NCI-H2196 treated with DMSO at 0.1 percent for 48 hours (cell line): Measurements from ENCODE around the gene ZNF324B.
"Not testable (repeated sequence)": the region's sequence is repeated elsewhere in the genome, so short reads cannot be mapped to it uniquely, and the experiment has no call there.

Experiments
- DNase-seq: peaks from one replicate; lab custom pipeline; 2025; ENCODE audit not compliant: unreplicated experiment; lab: John Stamatoyannopoulos, UW

ZNF324B gene

GRCh38 chr19:58451358-58452101, at the start of gene ZNF324B:
ZNF324B (plus strand) TSS chr19:58451622; CDS start chr19:58453702, 2,080 bp downstream.
- DNase-seq = peak; percentile 94

GRCh38 chr19:58401840-58402421, 49.5 kb upstream of the ZNF324B start:
- no peak for DNase-seq

DNA sequence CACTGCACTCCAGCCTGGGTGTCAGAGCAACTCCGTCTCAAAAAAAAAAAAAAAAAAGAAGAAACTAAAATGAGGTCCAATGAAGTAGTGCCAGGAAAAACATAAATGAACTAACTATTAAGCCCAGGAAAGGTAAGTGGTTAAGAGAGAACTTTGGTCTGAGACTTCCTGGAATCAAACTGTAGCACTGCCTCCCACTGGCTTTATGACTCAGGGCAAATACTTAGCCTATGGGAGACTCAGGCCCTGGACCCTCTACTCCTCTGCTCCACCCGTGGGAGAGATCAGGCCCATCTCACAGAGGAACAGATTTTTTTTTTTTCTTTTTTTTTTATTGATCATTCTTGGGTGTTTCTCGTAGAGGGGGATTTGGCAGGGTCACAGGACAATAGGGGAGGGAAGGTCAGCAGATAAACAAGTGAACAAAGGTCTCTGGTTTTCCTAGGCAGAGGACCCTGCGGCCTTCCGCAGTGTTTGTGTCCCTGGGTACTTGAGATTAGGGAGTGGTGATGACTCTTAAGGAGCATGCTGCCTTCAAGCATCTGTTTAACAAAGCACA, 47.4 kb upstream of the ZNF324B start:
- DNase-seq = not testable (repeated sequence)

DNA sequence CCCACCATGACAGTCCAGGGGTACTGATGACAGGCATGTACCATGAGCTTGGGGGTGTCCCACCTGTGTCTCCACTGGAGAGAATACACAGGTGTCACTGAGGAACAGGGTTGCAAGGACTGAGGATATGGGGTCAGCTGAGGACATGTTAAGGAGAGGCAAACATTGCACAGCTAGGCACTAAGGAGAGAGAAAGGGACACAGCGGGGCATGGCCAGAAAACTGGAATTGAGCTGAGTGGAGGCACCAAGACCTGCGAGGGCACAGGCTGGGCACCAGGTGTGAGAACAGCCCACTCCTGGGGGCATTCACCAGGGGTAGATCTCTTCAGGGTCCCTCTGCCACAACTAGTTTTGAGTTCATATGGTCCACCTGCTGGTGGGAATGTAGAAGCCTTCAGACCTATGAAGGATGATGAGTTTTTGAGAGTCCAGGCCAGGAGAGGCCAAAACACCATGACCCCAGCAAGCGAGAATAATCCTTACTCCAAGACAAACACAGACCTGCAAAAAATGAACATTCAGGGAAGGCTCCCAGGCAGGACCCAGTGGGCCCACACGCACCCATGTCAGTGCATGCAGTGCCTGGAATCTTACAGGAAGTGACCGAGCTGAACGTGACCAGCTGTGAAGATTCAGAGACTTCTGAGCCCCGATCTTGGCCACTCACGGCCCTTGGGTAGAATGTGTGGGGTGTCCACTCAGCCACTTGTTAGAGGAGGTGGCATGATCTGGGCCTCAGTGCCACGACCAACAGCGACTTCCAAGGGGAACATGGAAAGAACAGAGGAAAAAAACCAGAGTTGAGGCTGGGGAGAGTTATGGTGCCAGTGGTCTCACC, 44.4 kb upstream of the ZNF324B start:
- DNase-seq = no peak

DNA sequence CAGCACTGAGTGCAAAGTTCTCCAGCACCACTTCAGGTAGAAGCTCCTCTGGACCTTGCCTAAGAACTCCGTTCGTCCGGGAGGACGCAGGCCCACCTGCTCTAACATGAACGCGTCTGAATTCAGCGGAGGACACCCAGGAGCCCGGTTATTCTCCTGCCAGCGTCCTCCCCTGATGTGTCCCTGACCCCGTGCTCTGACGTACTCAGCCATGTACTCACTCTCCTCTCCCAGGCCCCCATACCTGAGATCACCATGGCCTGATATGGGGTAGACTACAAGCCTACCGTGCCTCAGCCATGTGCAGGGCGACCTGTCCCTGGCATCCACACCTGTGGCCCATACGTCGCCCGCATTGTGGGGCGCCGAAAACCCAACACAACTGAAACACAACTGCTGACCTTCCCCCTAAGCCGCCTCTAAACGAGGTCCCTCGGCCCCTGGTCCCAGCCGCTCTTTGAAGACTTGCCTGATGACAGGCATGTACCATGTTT, 43.7 kb upstream of the ZNF324B start:
- no peak for DNase-seq

DNA sequence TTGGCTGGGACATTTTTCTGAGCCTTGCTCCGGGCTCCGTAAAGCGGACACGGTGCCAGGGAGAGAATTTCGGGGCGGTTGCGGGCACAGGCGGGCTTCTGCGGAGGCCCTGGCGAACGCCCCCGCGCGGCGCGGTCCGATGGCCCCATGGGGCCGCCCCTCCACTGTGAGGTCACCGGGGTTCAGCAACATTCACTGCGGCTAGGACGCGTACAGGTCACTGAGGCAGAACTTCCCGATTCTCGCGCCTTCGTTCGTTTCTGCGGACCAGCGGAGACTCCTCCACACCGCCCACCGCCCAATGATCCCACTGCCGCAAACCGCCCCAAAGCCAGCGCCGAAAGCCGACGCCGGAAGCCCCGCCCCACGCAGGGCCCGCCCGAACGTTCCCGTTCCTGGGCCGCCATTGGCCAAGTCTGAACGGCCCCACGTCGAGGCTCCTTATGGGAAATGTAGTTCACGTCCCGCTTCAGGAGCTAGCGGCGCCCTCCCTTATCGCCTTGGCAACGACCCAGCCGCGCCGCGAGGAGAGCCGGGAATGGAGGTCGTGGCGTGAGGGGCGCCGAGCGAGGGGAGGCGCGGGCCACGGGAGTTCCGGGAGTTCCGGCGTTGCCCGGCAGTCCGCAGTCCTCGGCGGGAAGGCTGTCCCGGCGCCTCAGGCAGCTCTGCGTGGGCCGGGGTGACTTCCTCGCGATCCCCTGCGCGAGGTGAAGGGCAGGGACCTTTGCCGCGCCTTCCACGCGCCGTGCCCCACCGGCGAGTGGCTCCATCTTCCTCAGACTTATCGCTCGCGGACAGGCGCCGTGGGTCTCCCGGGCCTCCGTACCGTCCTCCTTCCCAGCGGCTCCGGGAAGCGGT, 43.0 kb upstream of the ZNF324B start, which contains the start of gene ZNF584:
Gene ZNF584 (plus strand): TSS at position 498 of the 858 bp plus-strand sequence. CDS start 499 bp downstream, outside the sequence.
- peak; percentile 89 for DNase-seq

GRCh38 chr19:58409010-58409790, 42.2 kb upstream of the ZNF324B start:
- no peak for DNase-seq

DNA sequence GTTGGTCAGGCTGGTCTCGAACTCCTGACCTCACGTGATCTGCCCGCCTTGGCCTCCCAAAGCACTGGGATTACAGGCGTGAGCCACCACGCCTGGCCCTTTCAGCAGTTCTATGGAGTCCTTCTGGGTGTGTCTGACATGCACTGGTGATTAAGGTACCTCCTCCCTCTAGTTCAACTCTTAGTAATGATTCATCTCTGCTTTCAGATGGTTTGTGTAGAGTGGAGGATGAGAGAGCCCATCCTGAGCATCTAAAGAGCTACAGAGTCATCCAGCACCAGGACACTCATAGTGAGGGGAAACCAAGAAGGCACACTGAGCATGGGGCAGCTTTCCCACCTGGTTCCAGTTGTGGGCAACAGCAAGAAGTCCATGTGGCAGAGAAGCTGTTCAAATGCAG, 34.8 kb upstream of the ZNF324B start:
- DNase-seq = no peak

DNA sequence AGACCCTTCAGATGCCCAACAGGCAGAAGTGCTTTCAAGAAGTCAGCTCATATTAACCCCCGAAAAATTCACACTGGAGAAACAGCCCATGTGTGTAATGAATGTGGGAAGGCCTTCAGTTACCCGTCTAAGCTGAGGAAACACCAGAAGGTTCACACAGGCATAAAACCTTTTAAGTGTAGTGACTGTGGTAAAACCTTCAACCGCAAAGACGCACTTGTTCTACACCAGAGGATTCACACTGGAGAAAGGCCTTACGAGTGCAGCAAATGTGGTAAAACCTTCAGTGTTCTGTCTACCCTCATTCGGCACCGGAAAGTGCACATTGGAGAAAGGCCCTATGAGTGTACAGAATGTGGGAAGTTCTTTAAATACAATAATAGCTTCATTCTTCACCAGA, 34.4 kb upstream of the ZNF324B start:
- no peak for DNase-seq

DNA sequence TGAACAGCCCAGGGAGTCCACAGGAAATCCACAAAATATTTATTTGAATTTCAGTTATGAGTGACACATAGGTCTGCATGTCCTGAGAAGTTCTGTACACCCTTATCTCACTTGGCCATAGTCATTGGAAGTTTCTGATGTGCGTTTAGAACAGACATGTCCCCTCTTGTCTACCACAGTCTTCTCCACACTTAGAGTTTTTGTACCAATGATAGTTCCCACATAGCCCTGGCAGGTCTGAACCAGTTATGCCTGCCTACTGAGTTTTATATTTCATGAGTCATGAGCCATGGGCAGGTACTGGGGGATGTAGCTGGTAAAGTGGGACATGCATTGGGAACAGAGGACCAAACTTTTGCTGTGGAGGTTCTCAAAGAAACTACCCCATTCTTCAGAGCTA, 22.8 kb upstream of the ZNF324B start:
- no peak for DNase-seq

GRCh38 chr19:58429745-58430144, 21.7 kb upstream of the ZNF324B start:
- DNase-seq = no peak

GRCh38 chr19:58434217-58434616, 17.2 kb upstream of the ZNF324B start:
- DNase-seq = no peak

GRCh38 chr19:58439576-58440554, 11.6 kb upstream of the ZNF324B start, which contains the start of gene ZNF132:
ZNF132 (minus strand) TSS chr19:58440153; CDS start chr19:58439821, 332 bp downstream.
- peak; percentile 74 for DNase-seq

DNA sequence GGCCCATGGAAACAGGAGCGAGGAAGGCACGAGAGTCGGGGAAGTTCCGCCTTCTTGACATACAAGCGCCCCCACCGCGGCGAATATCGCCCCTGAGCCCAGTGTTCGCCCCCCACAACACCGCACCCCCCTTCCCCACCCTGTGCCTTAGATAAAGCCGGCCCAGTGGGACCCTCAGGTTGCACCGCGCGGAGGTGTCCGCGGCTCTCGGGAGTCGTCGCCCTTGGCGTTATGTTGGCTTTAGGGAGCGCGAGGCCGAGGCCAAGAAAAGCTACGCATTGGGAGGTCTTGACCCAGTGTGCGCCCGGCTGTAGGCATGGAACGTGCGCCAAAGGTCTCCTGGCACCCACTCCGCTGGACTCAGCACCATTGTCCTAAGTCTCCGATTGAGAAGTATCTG, 10.9 kb upstream of the ZNF324B start:
- no peak for DNase-seq

GRCh38 chr19:58442986-58443385, 8.4 kb upstream of the ZNF324B start:
- DNase-seq = not testable (repeated sequence)

DNA sequence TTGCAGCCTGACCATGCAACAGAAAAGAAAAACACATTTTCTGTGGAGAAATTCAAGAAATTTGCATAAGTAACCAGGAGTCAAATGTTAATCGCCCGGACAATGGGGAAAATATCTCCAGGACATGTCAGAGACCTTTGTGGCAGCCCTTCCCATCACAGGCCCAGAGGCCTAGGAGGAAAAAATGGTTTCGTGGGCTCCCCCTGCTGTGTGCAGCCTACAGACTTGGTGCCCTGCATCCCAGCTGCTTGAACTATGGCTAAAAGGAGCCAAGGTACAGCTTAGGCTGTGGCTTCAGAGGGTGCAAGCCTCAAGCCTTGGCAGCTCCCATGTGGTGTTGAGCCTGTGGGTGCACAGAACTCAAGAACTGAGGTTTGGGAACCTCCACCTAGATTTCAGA, 2.6 kb upstream of the ZNF324B start:
- DNase-seq = not testable (repeated sequence)

DNA sequence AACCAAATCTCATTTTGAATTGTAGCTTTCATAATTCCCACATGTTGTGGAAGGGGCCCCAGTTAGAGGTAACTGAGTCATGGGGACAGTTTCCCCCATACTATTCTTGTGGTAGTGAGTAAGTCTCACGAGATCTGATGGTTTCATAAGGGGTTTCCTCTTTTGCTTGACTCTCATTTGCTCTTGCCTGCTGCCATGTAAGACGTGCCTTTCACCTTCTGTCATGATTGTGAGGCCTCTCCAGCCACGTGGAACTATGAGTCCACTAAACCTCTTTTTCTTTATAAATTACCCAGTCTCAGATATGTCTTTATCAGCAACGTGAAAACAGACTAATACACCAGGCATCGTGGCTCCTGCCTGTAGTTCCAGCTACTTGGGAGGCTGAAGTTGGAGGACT, 1.4 kb upstream of the ZNF324B start:
- not testable (repeated sequence) for DNase-seq

- DNase-seq = peak; percentile 73
Observed at GRCh38 chr19:58450856-58451357, 515 bp upstream of the ZNF324B start.
